Left ventricle myocardium superior (tissue), 1 donor: ENCODE results near the gene APLN. TPM values are rescaled to one million over a fixed set of nuclear protein-coding genes. Genes with fewer than 3 reads are reported as not detected.

Experiments
- ATAC-seq: fragments of 200-7000 bp; cut with Tn5 transposase; one replicate; pipeline ENCODE4 v1.9.1; 2020; ENCODE audit warnings: mild to moderate bottlenecking, moderate library complexity
- DNase-seq: peaks from one replicate; pipeline ENCODE4 v3.0.0-alpha.2; 2020
- intact Hi-C: fragments of 100-400 bp; cut with micrococcal nuclease; formaldehyde crosslinking; loops from one replicate; pipeline ENCODE4 v1.11.0; 2022
- total RNA-seq: library from RNA; stranded (reverse); fragmentation: NEBNext Ultra II Directional; extraction: Animal tissue kit (Norgen Biotek cat#: 25700); gene quantifications from one replicate; pipeline ENCODE4 v1.2.1, GENCODE V29; 2021
- donor health status: DM: no; HTN: yes; CAD: no; lungs with severe emphysema.

Gene APLN
- total RNA-seq, 1 donor from 2014 or later = 25.9 TPM

- no peak for DNase-seq
- peak; percentile 59 for ATAC-seq
- intact Hi-C loops = no loop called here
These were observed 11.3 kb upstream of the APLN start for GRCh38 chrX:129665916-129666644.

GRCh38 chrX:129663171-129663570 is 8.4 kb upstream of the APLN start:
- no peak for DNase-seq
- peak; percentile 30 for ATAC-seq
- intact Hi-C loops = no loop called here

GRCh38 chrX:129661369-129661768 is 6.6 kb upstream of the APLN start:
- ATAC-seq (no peak), DNase-seq (no peak)
- intact Hi-C loops = no loop called here

GRCh38 chrX:129659861-129660260 is 5.1 kb upstream of the APLN start:
- DNase-seq = no peak
- intact Hi-C loops = no loop called here
- no peak for ATAC-seq

GRCh38 chrX:129659141-129659540 is 4.4 kb upstream of the APLN start:
- intact Hi-C loops = no loop called here
- ATAC-seq (no peak), DNase-seq (no peak)

GRCh38 chrX:129658429-129658828 is 3.7 kb upstream of the APLN start:
- intact Hi-C loops = no loop called here
- DNase-seq (no peak), ATAC-seq (no peak)

GRCh38 chrX:129655547-129656249 is 942 bp upstream of the APLN start:
- ATAC-seq (no peak), DNase-seq (no peak)
- intact Hi-C loops = no loop called here

- DNase-seq = peak; percentile 56
- intact Hi-C loops = no loop called here
- ATAC-seq = peak; percentile 68
These were observed 645 bp downstream of the APLN start for GRCh38 chrX:129653971-129654651.

- ATAC-seq (peak; percentile 68), DNase-seq (peak; percentile 62)
- intact Hi-C loops = no loop called here
These were observed 1.4 kb downstream of the APLN start for GRCh38 chrX:129653181-129653970.

GRCh38 chrX:129652565-129653169 is 2.1 kb downstream of the APLN start:
- intact Hi-C loops = no loop called here
- ATAC-seq (no peak), DNase-seq (no peak)

GRCh38 chrX:129651756-129652564 is 2.8 kb downstream of the APLN start:
- intact Hi-C loops = no loop called here
- DNase-seq (peak; percentile 62), ATAC-seq (peak; percentile 55)

- DNase-seq (no peak), ATAC-seq (no peak)
- intact Hi-C loops = no loop called here
These were observed 3.8 kb downstream of the APLN start for GRCh38 chrX:129650821-129651510.

- no peak for DNase-seq
- intact Hi-C loops = no loop called here
These were observed 4.5 kb downstream of the APLN start for GRCh38 chrX:129650183-129650689.

GRCh38 chrX:129649268-129650182 is 5.2 kb downstream of the APLN start:
- intact Hi-C loops = no loop called here
- no peak for ATAC-seq
- no peak for DNase-seq

More at GRCh38 chrX:129650183-129650689, 4.5 kb downstream of the APLN start:
- no peak for ATAC-seq

GRCh38 chrX:129648514-129649267 is 6.1 kb downstream of the APLN start:
- intact Hi-C loops = no loop called here
- no peak for ATAC-seq
- DNase-seq = no peak
